ENCODE measurements around the gene WFDC5. TPM values are rescaled to one million over a fixed set of nuclear protein-coding genes. Genes with fewer than 3 reads are reported as not detected.

WFDC5 gene
- total RNA-seq, 2 donors from 2014 or later, result not detected

DNA sequence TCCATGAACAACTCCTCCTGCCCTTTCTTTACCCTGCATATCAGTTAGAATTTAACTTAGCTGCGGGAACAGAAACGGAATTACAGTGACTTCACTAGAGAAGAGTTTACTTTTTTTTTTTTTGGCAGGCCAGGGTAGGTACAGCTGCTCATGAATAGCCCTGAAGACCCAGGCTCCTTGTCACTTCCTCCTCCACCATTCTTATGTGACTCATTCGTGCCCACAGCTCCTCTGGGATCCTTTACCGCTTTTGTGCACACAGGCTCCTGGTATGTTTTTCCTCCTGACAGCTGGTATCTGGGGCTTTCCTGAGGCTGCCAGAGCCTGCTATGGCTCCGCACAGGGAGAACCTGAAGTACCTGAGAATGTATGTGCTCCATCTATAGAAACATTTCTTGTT, 10.2 kb downstream of the WFDC5 start:
- TF ChIP-seq, protein P1, sequence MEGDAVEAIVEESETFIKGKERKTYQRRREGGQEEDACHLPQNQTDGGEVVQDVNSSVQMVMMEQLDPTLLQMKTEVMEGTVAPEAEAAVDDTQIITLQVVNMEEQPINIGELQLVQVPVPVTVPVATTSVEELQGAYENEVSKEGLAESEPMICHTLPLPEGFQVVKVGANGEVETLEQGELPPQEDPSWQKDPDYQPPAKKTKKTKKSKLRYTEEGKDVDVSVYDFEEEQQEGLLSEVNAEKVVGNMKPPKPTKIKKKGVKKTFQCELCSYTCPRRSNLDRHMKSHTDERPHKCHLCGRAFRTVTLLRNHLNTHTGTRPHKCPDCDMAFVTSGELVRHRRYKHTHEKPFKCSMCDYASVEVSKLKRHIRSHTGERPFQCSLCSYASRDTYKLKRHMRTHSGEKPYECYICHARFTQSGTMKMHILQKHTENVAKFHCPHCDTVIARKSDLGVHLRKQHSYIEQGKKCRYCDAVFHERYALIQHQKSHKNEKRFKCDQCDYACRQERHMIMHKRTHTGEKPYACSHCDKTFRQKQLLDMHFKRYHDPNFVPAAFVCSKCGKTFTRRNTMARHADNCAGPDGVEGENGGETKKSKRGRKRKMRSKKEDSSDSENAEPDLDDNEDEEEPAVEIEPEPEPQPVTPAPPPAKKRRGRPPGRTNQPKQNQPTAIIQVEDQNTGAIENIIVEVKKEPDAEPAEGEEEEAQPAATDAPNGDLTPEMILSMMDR (IDR thresholded peaks at IDR 0.05), result no peak
- DNase-seq (ENCODE audit: low spot score), result no peak

DNA sequence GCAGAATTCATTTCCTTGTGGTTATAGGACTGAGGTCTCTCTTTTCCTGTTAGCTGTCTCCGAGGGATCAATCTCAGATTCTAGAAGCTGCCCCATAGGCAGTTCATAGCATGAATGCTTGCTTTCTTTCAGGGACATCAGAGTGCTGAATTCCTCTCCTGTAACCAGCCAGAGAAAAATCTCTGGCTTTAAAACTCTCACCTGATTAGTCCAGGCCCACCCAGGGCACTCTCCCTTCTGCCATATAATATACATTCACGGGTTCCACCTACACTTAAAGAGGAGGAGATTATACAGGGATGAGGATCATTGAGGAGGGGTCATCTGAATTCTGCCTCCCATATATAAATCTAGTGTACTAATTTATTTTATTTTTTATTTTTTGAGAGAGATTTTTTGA, 11.9 kb downstream of the WFDC5 start:
- Histone ChIP-seq H3K27ac (no peak overlapping the region), H3K9me3 (no peaks in the 10 kb centered on the region), H3K27me3 (peaks cover 0 to 2% of the 10 kb centered on the region in 2 donors), H3K4me1 (peaks cover 0 to 5% of the 10 kb centered on the region in 2 donors), H3K4me3 (no peak overlapping the region), H3K36me3 (no peaks in the 10 kb centered on the region)
- DNase-seq (ENCODE audit: low spot score), result no peak
- TF ChIP-seq, protein P1 (IDR thresholded peaks at IDR 0.05), result no peak

More for the DNA sequence above, 10.2 kb downstream of the WFDC5 start:
- Histone ChIP-seq H3K9me3 (no peaks in the 10 kb centered on the region), H3K36me3 (no peaks in the 10 kb centered on the region), H3K4me3 (no peak overlapping the region), H3K4me1 (no peaks in the 10 kb centered on the region), H3K27me3 (no peaks in the 10 kb centered on the region), H3K27ac (no peak overlapping the region)

DNA sequence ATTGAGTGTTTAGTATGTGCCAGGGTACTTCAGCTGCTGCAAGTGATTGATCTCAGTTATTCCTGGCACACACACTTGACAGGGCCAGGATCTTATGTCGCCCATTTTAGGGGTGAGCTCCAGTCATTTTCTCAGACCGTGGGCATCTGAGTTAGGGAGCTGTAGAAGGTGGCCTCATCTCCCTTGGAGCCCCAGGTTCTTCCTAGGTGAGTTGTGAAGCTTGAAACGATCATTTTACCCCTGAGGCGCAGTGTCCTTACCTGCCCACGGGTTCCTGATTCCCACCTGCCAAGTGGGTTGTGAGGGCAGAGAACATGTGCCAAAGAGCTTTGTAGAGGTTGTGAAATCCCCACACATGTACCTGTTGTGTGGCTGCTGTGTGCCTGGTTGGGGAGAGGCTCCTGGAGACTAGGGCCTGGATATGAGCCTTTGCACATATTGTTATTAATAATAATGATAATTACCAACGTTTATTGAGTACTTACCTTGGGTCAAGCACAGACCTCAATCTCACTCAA, 13.6 kb downstream of the WFDC5 start:
- TF ChIP-seq, protein P1 (IDR thresholded peaks at IDR 0.05), result no peak
- Histone ChIP-seq H3K4me3 (no peak overlapping the region), H3K9me3 (no peaks in the 10 kb centered on the region), H3K27ac (no peak overlapping the region), H3K4me1 (peaks cover 0 to 13% of the 10 kb centered on the region in 2 donors), H3K27me3 (peaks cover 0 to 5% of the 10 kb centered on the region in 2 donors), H3K36me3 (no peaks in the 10 kb centered on the region)
- DNase-seq (ENCODE audit: low spot score), result no peak

DNA sequence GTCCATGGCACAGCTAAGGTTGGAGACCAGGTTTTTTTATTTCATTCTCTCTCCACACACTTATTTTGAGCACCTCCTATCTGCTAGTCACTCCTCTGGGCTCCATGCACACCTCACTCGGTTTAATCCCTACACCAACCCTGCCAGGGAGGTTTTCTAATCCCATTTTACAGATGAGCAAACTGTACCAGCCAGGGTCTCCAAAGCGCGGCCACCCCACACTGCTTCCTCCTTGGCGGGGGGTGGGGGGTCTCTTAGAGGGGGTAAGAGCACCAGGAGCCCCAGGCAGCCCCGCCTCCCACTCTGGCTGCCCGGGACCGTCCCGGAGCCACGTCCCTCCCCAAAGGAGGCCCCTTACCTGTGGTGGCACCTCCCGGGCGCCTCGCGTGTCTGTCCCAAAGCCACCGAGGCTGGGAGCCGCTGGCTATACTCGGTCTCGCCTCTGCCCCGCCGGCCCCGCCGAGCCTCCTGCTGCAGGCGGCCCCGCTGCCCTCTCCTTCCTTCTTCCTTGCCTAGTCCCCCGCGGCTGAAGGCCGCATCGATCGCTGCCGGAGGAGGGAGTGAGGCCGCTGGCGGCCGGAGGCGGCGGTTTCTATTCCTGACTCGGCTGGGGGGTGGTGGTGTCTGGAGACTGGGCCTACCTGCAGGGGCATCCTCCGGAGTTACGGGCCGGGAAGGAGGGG, 14.3 kb downstream of the WFDC5 start, which contains the start of gene KCNS1:
TSS of gene KCNS1 (minus strand) at position 565 of the 683 bp plus-strand sequence. CDS start 1,891 bp downstream, outside the sequence.
- H3K4me3 ChIP-seq, result peak within 1 kb of the TSS in 1 of 2 donors; percentile 14
- no peak for DNase-seq (ENCODE audit: low spot score)
- H3K9me3 ChIP-seq, result no peaks in the 10 kb centered on the region
- H3K4me1 ChIP-seq, result peaks cover 0 to 16% of the 10 kb centered on the region in 2 donors
- TF ChIP-seq, protein P1 (IDR thresholded peaks at IDR 0.05), result no peak
- no peak within 1 kb of the TSS for H3K27ac ChIP-seq
- H3K36me3 ChIP-seq, result no peaks in the 10 kb centered on the region
- peaks cover 0 to 5% of the 10 kb centered on the region in 2 donors for H3K27me3 ChIP-seq

DNA sequence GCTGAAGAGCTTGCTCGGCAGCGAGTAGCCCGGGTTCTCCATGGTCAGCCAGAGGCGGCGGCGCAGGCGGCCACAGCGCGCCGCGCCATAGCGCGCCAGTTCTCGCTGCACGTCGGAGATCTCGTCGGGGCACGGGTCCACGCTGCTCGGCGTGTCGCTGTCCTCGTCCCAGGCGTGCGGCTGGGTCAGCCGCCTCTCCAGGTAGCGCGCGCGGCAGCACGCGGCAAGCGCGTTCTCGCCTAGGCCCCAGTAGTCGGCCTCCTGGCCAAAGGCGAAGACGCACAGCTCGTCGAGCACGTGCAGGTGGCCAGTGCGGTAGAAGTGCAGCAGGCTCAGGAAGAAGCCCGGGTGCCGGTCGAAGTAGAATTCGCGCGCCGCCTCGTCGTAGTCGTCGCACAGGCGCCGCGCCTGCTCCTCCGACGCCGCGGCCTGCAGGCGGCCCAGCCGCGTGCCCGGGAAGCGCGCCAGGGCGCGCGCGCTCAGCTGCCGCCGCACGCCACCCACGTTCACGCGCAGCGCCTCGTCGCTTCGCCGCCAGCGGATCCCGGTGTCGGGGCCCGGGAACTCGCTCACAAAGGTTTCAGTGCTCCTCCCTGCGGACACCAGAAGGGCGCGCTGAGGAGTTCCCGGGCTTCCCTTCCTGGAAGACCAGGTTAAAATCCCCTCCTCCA, 16.7 kb downstream of the WFDC5 start:
- Histone ChIP-seq H3K27me3 (peaks cover 0 to 5% of the 10 kb centered on the region in 2 donors), H3K4me1 (peaks cover 0 to 19% of the 10 kb centered on the region in 2 donors), H3K27ac (no peak overlapping the region), H3K36me3 (no peaks in the 10 kb centered on the region), H3K4me3 (peak overlapping the region; percentile 8 to 31), H3K9me3 (no peaks in the 10 kb centered on the region)
- DNase-seq (ENCODE audit: low spot score), result no peak
- TF ChIP-seq, protein P1 (IDR thresholded peaks at IDR 0.05), result no peak
